Activated T-cell treated with anti-CD3 and anti-CD28 coated beads, Interleukin-2, amount 50 U/mL, for 72 hours (primary cell): ENCODE data around the gene AEBP1. TPM values are rescaled to one million over a fixed set of nuclear protein-coding genes. Genes with fewer than 3 reads are reported as not detected.
A peak's percentile ranks its signal among the peaks of the same experiment; 100 is the strongest.

Source experiments
- ATAC-seq, 2 donors: fragments of 150-1000 bp; cut with Tn5 transposase; replicated peaks in 1 of 2; 2 replicates each; pipeline ENCODE4 v1.10.0; 2021; ENCODE audit warnings: moderate library complexity in 2 of 2, mild to moderate bottlenecking in 1 of 2
- DNase-seq, 2 donors: peaks; one replicate each; pipeline ENCODE4 v3.0.0; 2021 to 2022; ENCODE audit warnings: mixed read lengths in 1 of 2
- H3K27ac Mint-ChIP-seq: one replicate; pipeline ENCODE4 v1.8.0; 2022; ENCODE audit warnings: mild to moderate bottlenecking, moderate library complexity, mixed read lengths
- H3K27me3 Mint-ChIP-seq: one replicate; pipeline ENCODE4 v1.8.0; 2022; ENCODE audit warnings: low read depth, mixed read lengths
- H3K36me3 Mint-ChIP-seq, 2 donors: one replicate each; pipeline ENCODE4 v1.8.0; 2022; ENCODE audit warnings: mixed read lengths in 2 of 2, mild to moderate bottlenecking in 1 of 2; ENCODE audit not compliant: insufficient read depth in 2 of 2
- H3K4me1 Mint-ChIP-seq: one replicate; pipeline ENCODE4 v1.8.0; 2022; ENCODE audit warnings: low read depth, mixed read lengths
- H3K4me3 Mint-ChIP-seq, 2 donors: one replicate each; pipeline ENCODE4 v1.8.0; 2022; ENCODE audit warnings: mild to moderate bottlenecking in 2 of 2, mixed read lengths in 2 of 2, moderate library complexity in 2 of 2
- H3K9me3 Mint-ChIP-seq, 2 donors: one replicate each; pipeline ENCODE4 v1.8.0; 2022; ENCODE audit warnings: mixed read lengths in 2 of 2
- total RNA-seq, 2 donors: library from RNA; stranded (reverse); gene quantifications; one replicate each; pipeline ENCODE4 v1.2.3, GENCODE V29; 2022

The AEBP1 gene
- 10 to 100 TPM; 18.1 to 18.4 TPM for total RNA-seq

- peak; percentile 64 to 65 for DNase-seq
- H3K4me1 Mint-ChIP-seq: peaks cover 12% of the 10 kb centered on the region
- no peaks in the 10 kb centered on the region for H3K9me3 Mint-ChIP-seq
- peak; percentile 78 to 84 for ATAC-seq
- H3K36me3 Mint-ChIP-seq: no peaks in the 10 kb centered on the region
- H3K27me3 Mint-ChIP-seq: no peaks in the 10 kb centered on the region
- peak within 1 kb of the TSS; percentile 67 to 77 for H3K4me3 Mint-ChIP-seq
- no peak within 1 kb of the TSS for H3K27ac Mint-ChIP-seq
Measured at GRCh38 chr7:44103923-44104859, at the start of gene AEBP1. Gene AEBP1 (plus strand): TSS chr7:44104345. CDS start chr7:44104666, 321 bp downstream.

DNA sequence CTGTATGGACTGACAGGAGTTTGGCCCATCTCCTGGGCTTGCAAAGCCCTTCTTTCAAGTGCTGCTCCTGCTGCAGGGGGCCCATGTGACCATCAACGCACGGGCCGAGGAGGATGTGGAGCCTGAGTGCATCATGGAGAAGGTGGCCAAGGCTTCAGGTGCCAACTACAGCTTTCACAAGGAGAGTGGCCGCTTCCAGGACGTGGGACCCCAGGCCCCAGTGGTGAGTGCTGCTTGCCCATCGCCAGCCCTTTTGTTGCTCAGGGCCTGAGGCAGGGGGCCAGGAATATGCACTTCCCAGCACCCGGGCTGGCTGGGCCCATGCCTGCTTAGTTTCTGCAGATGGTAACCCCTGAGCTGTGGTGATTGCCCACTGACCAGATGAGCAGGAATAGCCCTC lies 47.5 kb upstream of the AEBP1 start:
- H3K4me1 Mint-ChIP-seq: peaks cover 13% of the 10 kb centered on the region
- no peak overlapping the region for H3K4me3 Mint-ChIP-seq
- DNase-seq (no peak), ATAC-seq (no peak)
- peaks cover 9 to 27% of the 10 kb centered on the region in 2 donors for H3K36me3 Mint-ChIP-seq
- no peak overlapping the region for H3K27ac Mint-ChIP-seq
- H3K27me3 Mint-ChIP-seq: no peaks in the 10 kb centered on the region
- no peaks in the 10 kb centered on the region for H3K9me3 Mint-ChIP-seq

- H3K27me3 Mint-ChIP-seq: no peaks in the 10 kb centered on the region
- DNase-seq (no peak), ATAC-seq (no peak)
- no peaks in the 10 kb centered on the region for H3K9me3 Mint-ChIP-seq
- peaks cover 11% of the 10 kb centered on the region for H3K4me1 Mint-ChIP-seq
- peaks cover 7 to 27% of the 10 kb centered on the region in 2 donors for H3K36me3 Mint-ChIP-seq
- H3K4me3 Mint-ChIP-seq: no peak overlapping the region
- peak overlapping the region; percentile 31 for H3K27ac Mint-ChIP-seq
Measured at GRCh38 chr7:44057181-44057848, 46.8 kb upstream of the AEBP1 start.

DNA sequence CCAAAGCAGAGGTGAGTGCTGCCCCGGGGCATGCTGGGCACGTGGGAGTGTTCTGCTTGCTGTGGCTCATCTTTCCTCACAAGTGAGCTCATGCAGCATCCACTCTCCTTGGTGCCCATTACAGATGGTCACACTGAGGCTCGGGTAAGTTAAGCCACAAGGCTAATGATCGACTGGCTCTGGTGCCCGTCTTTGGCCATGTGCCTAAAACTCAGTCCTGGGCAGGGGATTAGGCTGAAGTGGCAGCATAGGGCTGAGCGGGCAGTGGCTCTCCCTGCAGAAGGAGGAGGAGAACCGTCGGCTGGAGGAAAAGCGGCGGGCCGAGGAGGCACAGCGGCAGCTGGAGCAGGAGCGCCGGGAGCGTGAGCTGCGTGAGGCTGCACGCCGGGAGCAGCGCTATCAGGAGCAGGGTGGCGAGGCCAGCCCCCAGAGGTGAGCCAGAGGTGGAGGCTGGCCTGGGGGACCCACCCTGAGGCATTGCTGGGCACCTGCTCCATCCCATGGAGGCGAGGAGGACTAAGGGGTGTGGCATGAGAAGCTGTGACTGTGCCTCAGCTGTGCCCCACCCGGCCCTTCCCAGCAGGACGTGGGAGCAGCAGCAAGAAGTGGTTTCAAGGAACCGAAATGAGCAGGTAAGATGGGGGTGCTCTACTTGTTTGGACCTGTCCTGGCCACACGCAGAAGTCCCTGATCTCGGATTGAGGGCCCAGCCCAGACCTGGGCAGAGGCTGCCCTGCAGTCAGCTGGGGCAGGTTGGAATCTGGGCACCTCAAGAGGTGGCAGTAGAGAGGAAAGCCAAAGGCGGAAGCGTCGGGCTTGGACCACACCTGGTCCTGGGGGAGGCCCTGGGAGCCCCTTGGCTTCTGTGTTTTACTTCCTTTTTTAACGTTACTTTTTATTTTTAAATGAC lies 46.0 kb upstream of the AEBP1 start:
- peak overlapping the region; percentile 31 for H3K27ac Mint-ChIP-seq
- H3K36me3 Mint-ChIP-seq: peaks cover 7 to 27% of the 10 kb centered on the region in 2 donors
- H3K4me3 Mint-ChIP-seq: no peak overlapping the region
- no peak for DNase-seq
- H3K4me1 Mint-ChIP-seq: peaks cover 6% of the 10 kb centered on the region
- no peaks in the 10 kb centered on the region for H3K27me3 Mint-ChIP-seq
- H3K9me3 Mint-ChIP-seq: no peaks in the 10 kb centered on the region
- ATAC-seq: no peak

DNA sequence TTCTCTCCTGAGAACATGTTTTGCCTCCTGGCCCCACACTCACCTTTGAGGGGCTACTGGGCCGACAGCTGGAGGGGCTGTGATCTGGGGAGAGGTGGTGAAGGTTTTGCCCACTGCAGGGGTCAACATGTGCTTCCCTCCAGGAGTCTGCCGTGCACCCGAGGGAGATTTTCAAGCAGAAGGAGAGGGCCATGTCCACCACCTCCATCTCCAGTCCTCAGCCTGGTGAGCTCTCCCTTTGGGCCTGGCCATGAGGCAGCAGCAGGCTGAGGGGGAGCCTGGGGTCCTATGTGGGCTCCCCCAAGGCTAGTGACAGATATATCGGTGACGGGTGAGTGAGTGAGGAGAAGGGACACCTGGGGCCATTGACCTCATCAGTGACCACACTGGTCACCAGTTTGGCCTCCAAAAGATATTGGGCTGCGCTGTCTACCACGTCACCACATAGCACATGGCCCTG lies 45.4 kb upstream of the AEBP1 start:
- H3K4me3 Mint-ChIP-seq: no peak overlapping the region
- peaks cover 7 to 28% of the 10 kb centered on the region in 2 donors for H3K36me3 Mint-ChIP-seq
- DNase-seq (no peak), ATAC-seq (no peak)
- H3K27ac Mint-ChIP-seq: no peak overlapping the region
- no peaks in the 10 kb centered on the region for H3K9me3 Mint-ChIP-seq
- no peaks in the 10 kb centered on the region for H3K27me3 Mint-ChIP-seq
- H3K4me1 Mint-ChIP-seq: peaks cover 6% of the 10 kb centered on the region

- peaks cover 6% of the 10 kb centered on the region for H3K4me1 Mint-ChIP-seq
- no peak overlapping the region for H3K27ac Mint-ChIP-seq
- ATAC-seq: peak in 1 of 2 donors; percentile 23
Measured at GRCh38 chr7:44059219-44060090, 44.7 kb upstream of the AEBP1 start.

DNA sequence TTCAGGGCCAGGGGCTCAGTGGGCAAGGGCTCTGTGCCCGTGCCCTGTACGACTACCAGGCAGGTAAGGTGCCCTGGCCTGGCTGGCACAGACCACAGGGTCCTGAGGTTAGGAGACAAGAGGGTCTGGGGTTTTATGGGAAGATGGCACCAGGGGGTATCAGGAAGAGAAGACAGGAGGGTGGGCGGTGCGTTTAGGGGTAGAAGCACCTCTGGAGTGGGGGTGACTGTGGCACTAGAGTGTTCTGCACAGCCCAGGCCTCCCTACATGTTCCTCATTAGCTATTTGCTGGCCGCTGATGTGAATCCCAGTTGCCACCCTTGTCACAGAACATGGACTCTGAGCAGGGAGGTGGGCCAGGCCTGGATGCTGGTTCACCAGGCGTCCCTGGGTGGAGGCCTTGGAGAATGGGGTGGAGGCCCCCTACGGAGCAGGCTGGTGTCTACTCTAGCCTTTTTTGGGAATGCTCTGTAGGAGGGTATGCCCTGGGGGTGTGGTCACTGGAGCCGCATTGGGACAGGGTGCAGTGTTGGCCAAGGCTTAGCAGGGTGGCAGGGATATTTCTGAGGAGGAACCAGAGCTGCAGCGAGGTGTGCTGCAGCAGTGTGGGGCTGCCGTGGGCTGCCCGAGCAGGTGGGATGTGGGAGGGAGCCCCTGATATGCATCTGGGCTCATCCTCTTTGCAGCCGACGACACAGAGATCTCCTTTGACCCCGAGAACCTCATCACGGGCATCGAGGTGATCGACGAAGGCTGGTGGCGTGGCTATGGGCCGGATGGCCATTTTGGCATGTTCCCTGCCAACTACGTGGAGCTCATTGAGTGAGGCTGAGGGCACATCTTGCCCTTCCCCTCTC lies 43.8 kb upstream of the AEBP1 start:
- Mint-ChIP-seq H3K27ac (no peak overlapping the region), H3K4me3 (no peak overlapping the region), H3K9me3 (no peaks in the 10 kb centered on the region), H3K27me3 (no peaks in the 10 kb centered on the region), H3K4me1 (peaks cover 8% of the 10 kb centered on the region), H3K36me3 (peaks cover 7 to 23% of the 10 kb centered on the region in 2 donors)
- DNase-seq (no peak), ATAC-seq (no peak)

More at GRCh38 chr7:44059219-44060090, 44.7 kb upstream of the AEBP1 start:
- H3K9me3 Mint-ChIP-seq: no peaks in the 10 kb centered on the region
- H3K27me3 Mint-ChIP-seq: no peaks in the 10 kb centered on the region
- H3K4me3 Mint-ChIP-seq: no peak overlapping the region
- peaks cover 7 to 28% of the 10 kb centered on the region in 2 donors for H3K36me3 Mint-ChIP-seq
- no peak for DNase-seq

GRCh38 chr7:44060948-44061644 lies 43.0 kb upstream of the AEBP1 start:
- Mint-ChIP-seq H3K9me3 (no peaks in the 10 kb centered on the region), H3K36me3 (peaks cover 6 to 16% of the 10 kb centered on the region in 2 donors), H3K27me3 (no peaks in the 10 kb centered on the region), H3K4me3 (no peak overlapping the region), H3K27ac (no peak overlapping the region), H3K4me1 (peaks cover 14% of the 10 kb centered on the region)
- ATAC-seq (no peak), DNase-seq (no peak)

DNA sequence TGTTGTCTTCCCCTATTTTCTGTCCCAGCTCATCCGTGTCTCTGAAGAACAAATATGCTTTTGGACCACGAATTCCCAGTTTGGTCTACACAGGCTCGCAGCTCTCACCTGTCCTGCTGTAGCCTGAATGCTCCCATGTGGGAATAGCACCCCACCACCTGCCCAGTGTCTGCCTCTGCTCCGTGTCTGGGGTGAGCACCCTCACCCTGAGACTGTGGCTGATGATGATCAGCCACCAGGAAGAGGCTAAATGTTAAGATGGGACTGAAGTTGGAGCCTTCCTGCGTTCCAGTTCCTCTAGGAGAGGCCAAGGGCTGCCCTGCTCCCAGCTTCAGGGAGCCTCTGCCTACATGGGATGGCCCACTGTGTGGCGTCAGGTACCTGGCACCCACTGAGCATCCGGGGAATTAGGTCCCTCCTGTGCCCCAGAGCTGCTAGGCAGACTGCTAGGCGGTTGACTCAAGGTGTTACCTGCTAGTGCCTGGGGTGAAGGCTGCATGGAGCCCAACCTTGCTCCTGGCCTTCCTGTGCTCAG lies 42.4 kb upstream of the AEBP1 start:
- ATAC-seq: no peak
- H3K27ac Mint-ChIP-seq: no peak overlapping the region

GRCh38 chr7:44062180-44062902 lies 41.8 kb upstream of the AEBP1 start:
- H3K4me1 Mint-ChIP-seq: peaks cover 14% of the 10 kb centered on the region
- H3K4me3 Mint-ChIP-seq: no peak overlapping the region
- H3K27ac Mint-ChIP-seq: no peak overlapping the region
- no peak for ATAC-seq
- no peaks in the 10 kb centered on the region for H3K27me3 Mint-ChIP-seq
- no peaks in the 10 kb centered on the region for H3K9me3 Mint-ChIP-seq
- H3K36me3 Mint-ChIP-seq: peaks cover 5 to 16% of the 10 kb centered on the region in 2 donors
- no peak for DNase-seq

More for the DNA sequence above, 42.4 kb upstream of the AEBP1 start:
- peaks cover 5 to 14% of the 10 kb centered on the region in 2 donors for H3K36me3 Mint-ChIP-seq
- peaks cover 14% of the 10 kb centered on the region for H3K4me1 Mint-ChIP-seq
- no peak for DNase-seq
- H3K9me3 Mint-ChIP-seq: no peaks in the 10 kb centered on the region
- no peaks in the 10 kb centered on the region for H3K27me3 Mint-ChIP-seq
- no peak overlapping the region for H3K4me3 Mint-ChIP-seq
